Mucosa of descending colon (tissue), 3 donors: ENCODE results near the gene GRIPAP1. TPM values are rescaled to one million over a fixed set of nuclear protein-coding genes. Genes with fewer than 3 reads are reported as not detected.

ENCODE experiments used
- ATAC-seq: fragments of 200-7000 bp; cut with Tn5 transposase; one replicate; pipeline ENCODE4 v1.9.1; 2020; ENCODE audit warnings: mild to moderate bottlenecking, moderate library complexity
- DNase-seq, 3 donors: peaks; one replicate each; pipeline ENCODE4 v3.0.0-alpha.2; 2020
- H3K36me3 ChIP-seq: fragments of 200-600 bp; one replicate; pipeline ENCODE4 v1.8.0; 2021; ENCODE audit warnings: low read depth, mild to moderate bottlenecking
- H3K4me1 ChIP-seq: fragments of 200-600 bp; one replicate; pipeline ENCODE4 v1.8.0; 2021; ENCODE audit warnings: low read depth, mild to moderate bottlenecking
- H3K4me3 ChIP-seq: fragments of 200-600 bp; one replicate; pipeline ENCODE4 v1.8.0; 2021; ENCODE audit warnings: mild to moderate bottlenecking
- H3K9me3 ChIP-seq: fragments of 200-600 bp; one replicate; pipeline ENCODE4 v1.8.0; 2021; ENCODE audit warnings: mild to moderate bottlenecking
- intact Hi-C, 2 donors: fragments of 100-400 bp; cut with DNase I in 1 of 2; cut with micrococcal nuclease in 1 of 2; formaldehyde crosslinking; loops; one replicate each; pipeline versions ENCODE4 v1.11.0 to v1.11.1; 2022; cut with DNase I, micrococcal nuclease
- total RNA-seq, 3 donors: library from RNA; stranded (reverse); fragmentation: NEBNext Ultra II Directional in 2 of 3; extraction: Animal tissue kit (Norgen Biotek cat#: 25700) in 2 of 3; gene quantifications; one replicate each; pipeline versions ENCODE4 v1.2.1 to v1.2.4, GENCODE V29; 2021 to 2023
- TF ChIP-seq, protein P1 (sequence below): fragments of 200-600 bp; IDR thresholded peaks from one replicate; pipeline ENCODE4 v1.8.0; 2022; ENCODE audit warnings: antibody characterized with exemption, mild to moderate bottlenecking
- donor health status: DM: no; HTN: no; CAD: no; lungs with moderate emphysema.
- donor health status: DM: no; HTN: no; CAD: no.
- donor health status: DM: no; HTN: yes; CAD: no.

GRIPAP1 gene
- total RNA-seq, 3 donors from 2014 or later, result 39.5 to 48.9 (median 47.5) TPM

DNA sequence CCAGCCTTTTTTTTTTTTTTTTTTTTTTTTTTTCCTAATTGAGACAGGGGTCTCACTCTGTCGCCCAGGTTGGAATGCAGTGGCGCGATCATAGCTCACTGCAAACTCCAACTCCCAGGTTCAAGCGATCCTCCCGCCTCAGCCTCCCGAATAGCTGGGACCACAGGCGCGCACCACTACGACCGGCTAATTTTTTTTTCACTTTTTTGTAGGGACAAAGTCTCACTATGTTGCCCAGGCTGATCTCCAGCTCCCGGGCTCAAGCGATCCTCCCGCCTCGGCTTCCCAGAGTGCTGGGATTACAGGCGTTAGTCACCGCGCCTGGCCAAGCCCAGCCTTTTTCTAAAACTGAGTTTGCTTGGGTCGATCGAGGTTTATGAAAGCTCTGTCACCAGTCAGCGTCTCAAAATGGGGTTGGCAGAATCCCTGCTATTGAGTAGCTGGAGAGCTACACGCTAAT lies 43.4 kb downstream of the GRIPAP1 start:
- peak in 2 of 3 donors; percentile 48 to 65 for DNase-seq
- peak overlapping the region; percentile 11 for H3K4me3 ChIP-seq
- TF ChIP-seq, protein P1, sequence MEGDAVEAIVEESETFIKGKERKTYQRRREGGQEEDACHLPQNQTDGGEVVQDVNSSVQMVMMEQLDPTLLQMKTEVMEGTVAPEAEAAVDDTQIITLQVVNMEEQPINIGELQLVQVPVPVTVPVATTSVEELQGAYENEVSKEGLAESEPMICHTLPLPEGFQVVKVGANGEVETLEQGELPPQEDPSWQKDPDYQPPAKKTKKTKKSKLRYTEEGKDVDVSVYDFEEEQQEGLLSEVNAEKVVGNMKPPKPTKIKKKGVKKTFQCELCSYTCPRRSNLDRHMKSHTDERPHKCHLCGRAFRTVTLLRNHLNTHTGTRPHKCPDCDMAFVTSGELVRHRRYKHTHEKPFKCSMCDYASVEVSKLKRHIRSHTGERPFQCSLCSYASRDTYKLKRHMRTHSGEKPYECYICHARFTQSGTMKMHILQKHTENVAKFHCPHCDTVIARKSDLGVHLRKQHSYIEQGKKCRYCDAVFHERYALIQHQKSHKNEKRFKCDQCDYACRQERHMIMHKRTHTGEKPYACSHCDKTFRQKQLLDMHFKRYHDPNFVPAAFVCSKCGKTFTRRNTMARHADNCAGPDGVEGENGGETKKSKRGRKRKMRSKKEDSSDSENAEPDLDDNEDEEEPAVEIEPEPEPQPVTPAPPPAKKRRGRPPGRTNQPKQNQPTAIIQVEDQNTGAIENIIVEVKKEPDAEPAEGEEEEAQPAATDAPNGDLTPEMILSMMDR, result no peak
- H3K36me3 ChIP-seq, result no peaks in the 10 kb centered on the region
- peak; percentile 4 for ATAC-seq
- intact Hi-C loops, result no loop called here
- no peaks in the 10 kb centered on the region for H3K9me3 ChIP-seq
- H3K4me1 ChIP-seq, result peaks cover 2% of the 10 kb centered on the region

DNA sequence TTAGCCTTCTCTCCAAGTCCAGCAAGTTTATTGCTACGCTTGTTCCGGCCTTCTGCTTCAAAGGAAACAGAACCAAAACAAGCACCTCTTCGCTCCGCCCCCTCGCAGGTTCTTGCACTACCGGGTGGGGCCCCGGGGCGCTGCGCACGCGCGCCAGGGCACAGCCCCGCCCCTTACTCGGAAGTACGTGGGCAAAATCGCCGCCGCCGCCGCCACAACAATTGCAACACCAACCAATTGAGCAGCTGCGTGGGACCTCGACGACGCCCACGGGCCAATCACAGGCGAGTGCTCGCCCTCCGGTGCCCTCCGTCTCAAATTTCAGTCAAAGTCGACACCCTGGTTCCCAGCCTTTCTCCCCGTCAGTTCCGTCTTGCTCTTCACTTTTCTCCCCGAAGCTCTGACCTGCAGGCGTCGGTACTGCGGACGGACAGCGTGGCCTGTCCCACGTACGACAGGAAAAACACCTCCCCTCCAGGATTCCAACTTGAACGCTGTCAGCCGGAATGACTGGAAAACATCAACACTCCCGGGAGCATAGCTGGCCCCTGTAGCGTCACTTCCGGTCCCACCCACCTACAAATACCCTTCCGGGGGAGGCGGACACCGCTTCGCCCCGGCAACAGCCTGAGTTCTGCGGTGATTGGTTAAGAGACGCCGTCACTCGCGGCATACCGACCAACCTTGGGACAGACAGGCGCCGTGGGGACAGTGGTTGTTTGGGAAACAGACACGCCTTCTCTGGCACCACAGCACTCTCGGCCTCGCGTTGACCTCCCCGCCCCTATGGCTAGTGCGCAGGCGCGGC lies 44.0 kb downstream of the GRIPAP1 start:
- peak; percentile 90 for ATAC-seq
- intact Hi-C loops, result no loop called here
- Histone ChIP-seq H3K4me3 (peak overlapping the region; percentile 48), H3K4me1 (peaks cover 3% of the 10 kb centered on the region), H3K36me3 (no peaks in the 10 kb centered on the region), H3K9me3 (no peaks in the 10 kb centered on the region)
- DNase-seq, result peak; percentile 93 to 98 (median 93)
- TF ChIP-seq, protein P1, result no peak

DNA sequence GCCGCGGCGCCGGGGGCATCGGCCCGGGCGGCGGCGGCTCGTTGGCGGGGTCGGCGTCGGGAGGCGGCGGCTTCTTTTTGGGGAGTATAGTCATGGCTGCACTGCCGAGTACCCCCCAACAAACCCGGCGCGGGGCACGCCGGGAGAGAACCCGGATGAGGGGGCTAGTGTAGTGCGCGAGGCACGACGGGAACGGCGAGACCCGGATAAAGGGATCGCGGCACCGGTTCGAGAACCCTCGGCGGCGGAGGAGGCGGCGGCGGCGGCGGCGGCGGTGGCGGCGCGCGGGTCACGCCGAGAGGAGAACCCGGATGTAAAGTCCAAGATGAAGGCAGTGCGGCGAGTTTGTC lies 44.6 kb downstream of the GRIPAP1 start, which contains the start of gene OTUD5:
TSS of gene OTUD5 (minus strand) at position 131 of the 350 bp plus-strand sequence. CDS start at position 94, 37 bp downstream.
- ATAC-seq (peak; percentile 5), DNase-seq (peak in 1 of 3 donors; percentile 84)
- intact Hi-C loops, result no loop called here
- Histone ChIP-seq H3K36me3 (no peaks in the 10 kb centered on the region), H3K4me1 (peaks cover 7% of the 10 kb centered on the region), H3K4me3 (peak within 1 kb of the TSS; percentile 48), H3K9me3 (no peaks in the 10 kb centered on the region)
- TF ChIP-seq, protein P1, result no peak

DNA sequence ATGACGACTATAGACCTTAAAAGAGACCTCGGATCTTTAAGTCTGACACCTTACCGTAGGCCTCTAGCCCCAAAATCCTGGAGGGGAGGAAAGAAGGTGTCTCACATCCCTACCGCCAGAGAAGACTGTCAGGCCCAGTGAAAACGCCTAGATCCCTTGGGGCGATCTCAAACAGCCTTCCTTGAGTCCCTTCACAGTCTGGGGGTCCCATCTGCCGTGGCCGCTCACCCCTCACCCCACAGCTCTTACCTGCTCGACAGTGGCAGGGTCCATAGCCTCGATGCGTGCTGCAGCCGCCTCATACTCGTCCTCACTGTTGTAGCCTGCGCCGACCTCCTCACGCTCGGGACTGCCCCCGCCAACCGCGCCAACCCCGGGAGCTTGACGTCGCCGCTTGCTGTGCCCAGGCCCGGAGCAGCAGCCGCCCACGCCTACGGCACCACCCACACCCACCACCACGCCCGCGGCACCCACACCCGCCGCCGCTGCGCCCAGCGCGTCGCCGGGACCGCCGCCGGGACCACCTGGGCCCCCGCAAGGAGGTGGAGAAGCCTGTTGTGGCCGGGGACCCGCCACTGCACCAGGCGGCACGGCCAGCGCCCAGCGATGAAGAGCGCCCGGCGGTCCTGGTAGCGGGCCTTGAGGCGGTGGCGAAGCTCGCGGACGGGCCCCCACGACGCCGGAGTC lies 45.2 kb downstream of the GRIPAP1 start:
- peaks cover 7% of the 10 kb centered on the region for H3K4me1 ChIP-seq
- no peaks in the 10 kb centered on the region for H3K9me3 ChIP-seq
- no peaks in the 10 kb centered on the region for H3K36me3 ChIP-seq
- intact Hi-C loops, result no loop called here
- peak; percentile 29 to 72 (median 58) for DNase-seq
- peak overlapping the region; percentile 48 for H3K4me3 ChIP-seq
- TF ChIP-seq, protein P1, result no peak
- ATAC-seq, result peak; percentile 4

DNA sequence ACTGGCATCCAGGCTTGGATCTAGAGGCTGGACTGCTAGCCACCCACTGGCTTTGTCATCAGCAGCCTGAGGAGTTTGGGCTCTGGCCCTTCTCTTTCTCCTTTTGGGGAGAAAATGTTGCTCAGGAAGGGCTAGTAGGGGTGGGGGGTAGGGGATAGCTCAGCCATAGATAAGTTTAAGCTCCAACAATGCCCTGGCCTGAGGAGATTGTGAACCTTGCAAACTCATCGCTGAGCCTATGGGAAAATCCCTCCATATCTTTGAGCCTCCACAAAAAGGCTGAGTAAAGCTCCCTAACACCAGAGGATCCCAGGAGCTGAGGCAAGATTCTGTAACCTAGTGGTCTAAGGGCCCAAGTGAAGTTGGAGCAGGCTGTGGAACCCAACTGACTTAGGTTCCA lies 53.5 kb downstream of the GRIPAP1 start:
- TF ChIP-seq, protein P1, result no peak

More for the DNA sequence above, 53.5 kb downstream of the GRIPAP1 start:
- intact Hi-C loops, result no loop called here
- Histone ChIP-seq H3K4me1 (peaks cover 5% of the 10 kb centered on the region), H3K9me3 (no peaks in the 10 kb centered on the region), H3K4me3 (no peak overlapping the region), H3K36me3 (no peaks in the 10 kb centered on the region)
- DNase-seq (no peak), ATAC-seq (no peak)
